Peyer's patch (tissue), 4 donors: ENCODE measurements around the gene BANP.
"Not testable (repeated sequence)": the region's sequence is repeated elsewhere in the genome, so short reads cannot be mapped to it uniquely, and the experiment has no call there.

ENCODE experiments used
- CTCF ChIP-seq, 6 experiments: fragments of 450-650 bp in 4 of 6; fragments of 200-600 bp in 2 of 6; sonication (generic) in 1 of 6; IDR thresholded peaks; one replicate each; pipeline ENCODE4 v1.5.1; 2017 to 2019; ENCODE audit warnings: antibody characterized with exemption in 6 of 6, mild to moderate bottlenecking in 3 of 6, moderate library complexity in 1 of 6
- POLR2A ChIP-seq, 2 donors: fragments of 450-650 bp; IDR thresholded peaks; one replicate each; pipeline ENCODE4 v1.5.1; 2017; ENCODE audit warnings: antibody characterized with exemption in 2 of 2, mild to moderate bottlenecking in 2 of 2, moderate library complexity in 2 of 2

GRCh38 chr16:88044121-88044581, 92.9 kb downstream of the BANP start:
- TF ChIP-seq POLR2A, CTCF (IDR thresholded peaks at IDR 0.05): not testable (repeated sequence)
